Hepatocyte (in vitro differentiated cells): ENCODE data around the gene ITSN1. TPM values are rescaled to one million over a fixed set of nuclear protein-coding genes. Genes with fewer than 3 reads are reported as not detected.
"Not testable (repeated sequence)": the region's sequence is repeated elsewhere in the genome, so short reads cannot be mapped to it uniquely, and the experiment has no call there.

Source experiments
- DNase-seq: peaks from one replicate; pipeline ENCODE4 v3.0.0-alpha.2; 2016; ENCODE audit warnings: low spot score
- H2AFZ ChIP-seq: fragments of 200-600 bp; sonication (generic); 2 replicates; pipeline ENCODE4 v1.6.0; 2016; ENCODE audit warnings: antibody characterized with exemption, mild to moderate bottlenecking
- H3K27ac ChIP-seq: fragments of 200-600 bp; sonication (generic); 2 replicates; pipeline ENCODE4 v1.5.1; 2016; ENCODE audit warnings: mild to moderate bottlenecking
- H3K27me3 ChIP-seq: fragments of 200-600 bp; sonication (generic); 2 replicates; pipeline ENCODE4 v1.6.1; 2016
- H3K36me3 ChIP-seq: fragments of 200-600 bp; sonication (generic); replicated peaks from 2 replicates; pipeline ENCODE4 v1.5.1; 2016; ENCODE audit warnings: low read depth; ENCODE audit not compliant: insufficient read depth
- H3K4me1 ChIP-seq: fragments of 200-600 bp; sonication (generic); 2 replicates; pipeline ENCODE4 v1.5.1; 2016; ENCODE audit warnings: mild to moderate bottlenecking, moderate library complexity; ENCODE audit not compliant: insufficient read depth
- H3K4me2 ChIP-seq: fragments of 200-600 bp; sonication (generic); 2 replicates; pipeline ENCODE4 v1.6.0; 2016
- H3K4me3 ChIP-seq: fragments of 200-600 bp; sonication (generic); 2 replicates; pipeline ENCODE4 v1.5.1; 2016; ENCODE audit warnings: mild to moderate bottlenecking
- H3K79me2 ChIP-seq: fragments of 200-600 bp; sonication (generic); 2 replicates; pipeline ENCODE4 v1.6.0; 2017; ENCODE audit warnings: mild to moderate bottlenecking
- H3K9me2 ChIP-seq: fragments of 200-600 bp; sonication (generic); replicated peaks from 2 replicates; pipeline ENCODE4 v1.6.0; 2017; ENCODE audit warnings: mild to moderate bottlenecking; ENCODE audit not compliant: insufficient read depth
- H3K9me3 ChIP-seq: fragments of 200-600 bp; sonication (generic); 2 replicates; pipeline ENCODE4 v1.5.1; 2016; ENCODE audit warnings: low read depth, mild to moderate bottlenecking
- H4K20me1 ChIP-seq: fragments of 200-600 bp; sonication (generic); 2 replicates; pipeline ENCODE4 v1.6.0; 2016; ENCODE audit warnings: mild to moderate bottlenecking; ENCODE audit not compliant: insufficient read depth, poor library complexity, severe bottlenecking
- EZH2 ChIP-seq: fragments of 200-600 bp; sonication (generic); IDR thresholded peaks from 2 replicates; pipeline ENCODE4 v1.6.1; 2016; ENCODE audit warnings: antibody characterized with exemption, mild to moderate bottlenecking, borderline replicate concordance
- EZH2phosphoT487 ChIP-seq: fragments of 200-600 bp; sonication (generic); IDR thresholded peaks from one replicate; pipeline ENCODE4 v1.6.1; 2018; ENCODE audit warnings: antibody characterized with exemption, mild to moderate bottlenecking, low read depth, moderate library complexity; ENCODE audit not compliant: unreplicated experiment, severe bottlenecking
- WGBS: methylation state at CpG from one replicate; pipeline ENCODE4 v1.1.6; 2016; ENCODE audit warnings: low lambda C conversion rate; ENCODE audit errors: missing lambda C conversion rate; 5-methylcytosine and 5-hydroxymethylcytosine counted together
- polyA plus RNA-seq: library from polyadenylated mRNA; unstranded; fragments of >200 nt; fragmentation: Nextera tagmentation; extraction: Ambion mirVana; gene quantifications from 2 replicates; pipeline ENCODE4 v1.2.1, GENCODE V29; 2016
- total RNA-seq: library from RNA; depleted of rRNA; stranded (reverse); fragments of >200 nt; gene quantifications from 2 replicates; pipeline ENCODE4 v1.2.3, GENCODE V29; 2014
- TF ChIP-seq, protein P1 (sequence below): fragments of 200-600 bp; sonication (generic); IDR thresholded peaks from 2 replicates; pipeline ENCODE4 v1.5.1; 2016; ENCODE audit warnings: antibody characterized with exemption, mild to moderate bottlenecking; ENCODE audit not compliant: poor library complexity

ITSN1 gene
- total and polyA plus RNA-seq, 2 experiments from 2014 or later, result 43.6 to 46.0 TPM

DNA sequence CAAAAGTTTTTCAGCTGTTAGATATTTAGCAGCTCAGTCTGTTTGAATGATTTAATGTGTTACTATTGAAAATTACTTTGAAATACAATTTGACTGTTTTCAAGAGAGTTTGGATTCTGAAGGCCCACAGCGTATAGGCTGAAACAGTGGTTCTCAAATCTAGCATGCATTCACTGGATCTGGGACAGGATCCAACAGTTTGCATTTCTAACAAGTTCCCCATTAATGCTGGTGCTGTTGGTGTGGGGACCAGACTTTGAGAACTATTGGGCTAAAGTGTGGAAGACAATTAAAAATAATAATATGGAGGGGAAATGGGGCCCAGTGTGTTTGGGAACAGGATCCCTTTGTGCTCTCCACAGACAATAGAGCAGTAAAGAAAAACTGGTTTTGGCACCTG lies 31.9 kb downstream of the ITSN1 start:
- H3K36me3 ChIP-seq, result no peaks in the 10 kb centered on the region
- H3K4me3 ChIP-seq, result no peak overlapping the region
- no peaks in the 10 kb centered on the region for H3K9me3 ChIP-seq
- H3K9me2 ChIP-seq, result no peaks in the 10 kb centered on the region
- no peaks in the 10 kb centered on the region for H3K4me1 ChIP-seq
- no peak overlapping the region for H3K4me2 ChIP-seq
- TF ChIP-seq, protein P1, sequence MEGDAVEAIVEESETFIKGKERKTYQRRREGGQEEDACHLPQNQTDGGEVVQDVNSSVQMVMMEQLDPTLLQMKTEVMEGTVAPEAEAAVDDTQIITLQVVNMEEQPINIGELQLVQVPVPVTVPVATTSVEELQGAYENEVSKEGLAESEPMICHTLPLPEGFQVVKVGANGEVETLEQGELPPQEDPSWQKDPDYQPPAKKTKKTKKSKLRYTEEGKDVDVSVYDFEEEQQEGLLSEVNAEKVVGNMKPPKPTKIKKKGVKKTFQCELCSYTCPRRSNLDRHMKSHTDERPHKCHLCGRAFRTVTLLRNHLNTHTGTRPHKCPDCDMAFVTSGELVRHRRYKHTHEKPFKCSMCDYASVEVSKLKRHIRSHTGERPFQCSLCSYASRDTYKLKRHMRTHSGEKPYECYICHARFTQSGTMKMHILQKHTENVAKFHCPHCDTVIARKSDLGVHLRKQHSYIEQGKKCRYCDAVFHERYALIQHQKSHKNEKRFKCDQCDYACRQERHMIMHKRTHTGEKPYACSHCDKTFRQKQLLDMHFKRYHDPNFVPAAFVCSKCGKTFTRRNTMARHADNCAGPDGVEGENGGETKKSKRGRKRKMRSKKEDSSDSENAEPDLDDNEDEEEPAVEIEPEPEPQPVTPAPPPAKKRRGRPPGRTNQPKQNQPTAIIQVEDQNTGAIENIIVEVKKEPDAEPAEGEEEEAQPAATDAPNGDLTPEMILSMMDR, result no peak
- TF ChIP-seq EZH2phosphoT487 (no peak), EZH2 (no peak)
- no peak for DNase-seq
- H3K27ac ChIP-seq, result no peak overlapping the region
- H2AFZ ChIP-seq, result no peak overlapping the region
- H3K27me3 ChIP-seq, result no peaks in the 10 kb centered on the region
- 90% methylated on average over 1 of the region's 1 CpG for WGBS
- H4K20me1 ChIP-seq, result peaks cover 14% of the 10 kb centered on the region
- peaks cover 100% of the 10 kb centered on the region for H3K79me2 ChIP-seq

DNA sequence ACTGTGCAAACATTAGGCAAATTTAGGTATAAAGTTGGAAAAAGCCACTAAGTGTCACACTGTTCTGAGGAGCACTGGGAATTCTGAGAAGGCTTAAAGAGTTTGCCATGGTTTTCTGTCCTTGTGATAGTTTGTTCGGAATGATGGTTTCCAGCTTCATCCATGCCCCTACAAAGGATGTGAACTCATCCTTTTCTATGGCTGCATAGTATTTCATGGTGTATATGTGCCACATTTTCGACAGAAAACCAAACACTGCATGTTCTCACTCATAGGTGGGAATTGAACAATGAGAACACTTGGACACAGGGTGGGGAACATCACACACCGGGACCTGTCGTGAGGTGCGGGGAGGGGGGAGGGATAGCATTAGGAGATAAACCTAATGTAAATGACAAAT lies 34.4 kb downstream of the ITSN1 start:
- H2AFZ ChIP-seq, H4K20me1 ChIP-seq: not testable (repeated sequence)

DNA sequence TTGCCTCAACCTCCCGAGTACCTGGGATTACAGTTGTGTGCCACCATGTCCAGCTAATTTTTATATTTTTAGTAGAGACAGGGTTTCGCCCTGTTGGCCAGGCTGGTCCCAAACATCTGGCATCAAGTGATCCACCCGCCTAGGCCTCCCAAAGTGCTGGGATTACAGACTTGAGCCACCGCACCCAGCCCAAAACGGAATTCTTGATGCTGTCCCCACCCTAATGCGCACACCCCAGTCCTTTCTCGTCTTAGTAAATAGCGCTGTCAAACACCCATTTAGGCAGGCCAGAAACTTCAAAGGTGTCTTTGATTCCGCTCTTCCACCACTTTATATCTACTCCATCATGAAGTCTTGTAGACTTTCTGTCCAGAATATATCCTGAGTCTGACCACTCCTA lies 35.1 kb downstream of the ITSN1 start:
- no peaks in the 10 kb centered on the region for H3K36me3 ChIP-seq
- WGBS, result 94% methylated on average over 9 of the region's 9 CpGs
- no peak overlapping the region for H3K27ac ChIP-seq
- TF ChIP-seq, protein P1, result no peak
- no peak for TF ChIP-seq EZH2phosphoT487
- no peak for TF ChIP-seq EZH2
- H4K20me1 ChIP-seq, result peaks cover 7% of the 10 kb centered on the region
- no peak overlapping the region for H3K4me2 ChIP-seq
- H3K79me2 ChIP-seq, result peaks cover 99% of the 10 kb centered on the region
- no peaks in the 10 kb centered on the region for H3K9me2 ChIP-seq
- H3K9me3 ChIP-seq, result no peaks in the 10 kb centered on the region
- no peak for DNase-seq
- H3K27me3 ChIP-seq, result no peaks in the 10 kb centered on the region
- H3K4me3 ChIP-seq, result no peak overlapping the region
- no peak overlapping the region for H2AFZ ChIP-seq
- no peaks in the 10 kb centered on the region for H3K4me1 ChIP-seq

More for the DNA sequence above, 34.4 kb downstream of the ITSN1 start:
- not testable (repeated sequence) for H3K4me3 ChIP-seq, H3K9me2 ChIP-seq, H3K36me3 ChIP-seq, H3K4me2 ChIP-seq, DNase-seq, H3K27ac ChIP-seq, H3K4me1 ChIP-seq, H3K27me3 ChIP-seq, H3K9me3 ChIP-seq
- 96% methylated on average over 5 of the region's 5 CpGs for WGBS
- H3K79me2 ChIP-seq, result peaks cover 99% of the 10 kb centered on the region

DNA sequence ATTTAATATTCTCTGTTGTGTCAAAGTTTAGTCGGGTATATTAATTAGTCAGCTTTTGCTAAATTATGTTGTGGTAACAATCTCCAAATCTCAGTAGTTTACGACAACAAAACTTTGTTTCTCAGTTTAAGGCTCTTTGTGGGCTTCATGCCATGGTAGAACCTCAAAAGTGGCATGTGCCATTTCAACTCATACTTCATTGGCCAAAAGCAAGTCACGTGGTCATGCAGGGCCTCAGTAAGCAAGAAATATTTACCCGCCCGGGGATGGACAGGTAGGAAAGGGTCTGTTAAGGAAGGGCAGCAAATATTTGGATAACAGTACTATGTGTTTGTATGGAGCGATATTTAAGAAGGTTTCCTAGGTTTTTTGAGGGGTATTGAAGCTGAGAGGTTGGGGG lies 38.6 kb downstream of the ITSN1 start:
- H3K27ac ChIP-seq, result no peak overlapping the region
- TF ChIP-seq EZH2 (no peak), EZH2phosphoT487 (no peak)
- TF ChIP-seq, protein P1, result no peak
- H3K4me1 ChIP-seq, result peaks cover 25% of the 10 kb centered on the region
- peaks cover 84% of the 10 kb centered on the region for H3K79me2 ChIP-seq
- H4K20me1 ChIP-seq, result no peaks in the 10 kb centered on the region
- H2AFZ ChIP-seq, result no peak overlapping the region
- H3K4me2 ChIP-seq, result no peak overlapping the region
- H3K4me3 ChIP-seq, result no peak overlapping the region
- H3K9me3 ChIP-seq, result no peaks in the 10 kb centered on the region
- no peak for DNase-seq
- no peaks in the 10 kb centered on the region for H3K9me2 ChIP-seq
- no peaks in the 10 kb centered on the region for H3K36me3 ChIP-seq
- 91% methylated on average over 6 of the region's 6 CpGs for WGBS
- H3K27me3 ChIP-seq, result no peaks in the 10 kb centered on the region
